ENCODE data around the gene SLC35B3. TPM values are rescaled to one million over a fixed set of nuclear protein-coding genes. Genes with fewer than 3 reads are reported as not detected.

Gene SLC35B3
- total and polyA plus RNA-seq, 10 of the 15 experiments (the other 5 are each of a cell fraction or from before 2014, with no cell fraction given): 10.5 to 28.1 (median 12.4) TPM

- no peak for TF ChIP-seq CEBPZ (IDR thresholded peaks at IDR 0.05; ENCODE audit: low read depth, low read length)
- no peak for TF ChIP-seq ZBTB40 (IDR thresholded peaks at IDR 0.05; ENCODE audit: borderline replicate concordance)
- no peak for TF ChIP-seq DPF2 (IDR thresholded peaks at IDR 0.05)
- no peak for TF ChIP-seq CUX1 (IDR thresholded peaks at IDR 0.05; ENCODE audit: insufficient replicate concordance, low read depth, low read length)
Measured at GRCh38 chr6:8441452-8441851, 6.1 kb upstream of the SLC35B3 start (continued).

All from GM12878 (cell line).